NT2/D1 (cell line): ENCODE data around the gene CROCC.
"Not testable (repeated sequence)": the region's sequence is repeated elsewhere in the genome, so short reads cannot be mapped to it uniquely, and the experiment has no call there.

Experiments
- DNase-seq: peaks from one replicate; pipeline ENCODE4 v3.0.0-alpha.2; 2011; ENCODE audit warnings: low read depth, low spot score
- H3K27me3 ChIP-seq: 2 replicates; pipeline ENCODE4 v1.6.0; 2011; ENCODE audit warnings: mild to moderate bottlenecking; ENCODE audit not compliant: insufficient read length, insufficient read depth
- H3K36me3 ChIP-seq: 2 replicates; pipeline ENCODE4 v1.6.1; 2011; ENCODE audit warnings: mild to moderate bottlenecking, low read length, mixed read lengths; ENCODE audit not compliant: insufficient read depth, insufficient read length
- H3K4me1 ChIP-seq: 2 replicates; pipeline ENCODE4 v1.5.1; 2011; ENCODE audit not compliant: insufficient read depth, insufficient read length
- H3K4me3 ChIP-seq: 2 replicates; pipeline ENCODE4 v1.5.1; 2011; ENCODE audit warnings: low read depth; ENCODE audit not compliant: insufficient read length
- H3K9ac ChIP-seq: 2 replicates; pipeline ENCODE4 v1.6.0; 2011; ENCODE audit warnings: low read depth; ENCODE audit not compliant: insufficient read length
- H3K9me3 ChIP-seq: 2 replicates; pipeline ENCODE4 v1.5.1; 2011; ENCODE audit warnings: mild to moderate bottlenecking, low read length; ENCODE audit not compliant: insufficient read depth
- SUZ12 ChIP-seq: IDR thresholded peaks from 2 replicates; pipeline ENCODE4 v1.6.1; 2011; ENCODE audit not compliant: insufficient read length, insufficient read depth; ENCODE audit errors: extremely low read depth
- YY1 ChIP-seq: IDR thresholded peaks from 2 replicates; pipeline ENCODE4 v1.6.1; 2011; ENCODE audit not compliant: insufficient read length, insufficient read depth
- ZNF274 ChIP-seq: IDR thresholded peaks from 2 replicates; pipeline ENCODE4 v1.6.1; 2011; ENCODE audit warnings: mild to moderate bottlenecking, low read depth, low read length

The CROCC gene

DNA sequence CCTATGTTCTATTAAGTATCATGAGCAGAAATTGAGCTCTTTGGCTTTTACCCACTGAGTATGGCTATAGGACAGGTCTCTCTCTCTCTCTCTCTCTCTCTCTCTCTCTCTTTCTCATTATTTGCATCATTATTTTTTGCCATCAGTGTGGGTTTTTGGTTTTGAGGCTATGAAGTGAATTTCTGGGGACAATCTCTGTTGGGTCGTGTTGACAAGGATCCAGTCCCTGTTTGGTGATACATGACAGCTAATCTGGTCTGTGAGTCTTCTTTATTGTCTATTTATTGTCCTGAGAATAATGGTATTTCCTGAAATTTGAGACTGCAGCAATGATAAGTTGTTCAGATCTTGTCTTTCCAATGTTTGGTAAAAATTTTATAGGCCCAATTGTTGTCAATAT, 24.1 kb upstream of the CROCC start:
- not testable (repeated sequence) for H3K4me3 ChIP-seq, DNase-seq, H3K4me1 ChIP-seq, H3K9ac ChIP-seq, H3K27me3 ChIP-seq, H3K9me3 ChIP-seq, H3K36me3 ChIP-seq

GRCh38 chr1:16898298-16898697, 23.4 kb upstream of the CROCC start:
- not testable (repeated sequence) for DNase-seq, H3K4me1 ChIP-seq

GRCh38 chr1:16899020-16899419, 22.7 kb upstream of the CROCC start:
- not testable (repeated sequence) for H3K4me3 ChIP-seq, H3K9ac ChIP-seq, H3K4me1 ChIP-seq, H3K36me3 ChIP-seq, DNase-seq, H3K9me3 ChIP-seq, H3K27me3 ChIP-seq

More at GRCh38 chr1:16898298-16898697, 23.4 kb upstream of the CROCC start:
- H3K4me3 ChIP-seq, H3K9ac ChIP-seq, H3K9me3 ChIP-seq, H3K36me3 ChIP-seq, H3K27me3 ChIP-seq: not testable (repeated sequence)

- DNase-seq, result no peak
- Histone ChIP-seq H3K36me3 (no peaks in the 10 kb centered on the region), H3K4me3 (no peak overlapping the region), H3K9ac (no peak overlapping the region), H3K4me1 (no peaks in the 10 kb centered on the region), H3K27me3 (no peaks in the 10 kb centered on the region), H3K9me3 (no peaks in the 10 kb centered on the region)
- TF ChIP-seq ZNF274, result no peak
- no peak for TF ChIP-seq YY1
- TF ChIP-seq SUZ12, result no peak
Measured at GRCh38 chr1:16900751-16901150, 21.0 kb upstream of the CROCC start.

DNA sequence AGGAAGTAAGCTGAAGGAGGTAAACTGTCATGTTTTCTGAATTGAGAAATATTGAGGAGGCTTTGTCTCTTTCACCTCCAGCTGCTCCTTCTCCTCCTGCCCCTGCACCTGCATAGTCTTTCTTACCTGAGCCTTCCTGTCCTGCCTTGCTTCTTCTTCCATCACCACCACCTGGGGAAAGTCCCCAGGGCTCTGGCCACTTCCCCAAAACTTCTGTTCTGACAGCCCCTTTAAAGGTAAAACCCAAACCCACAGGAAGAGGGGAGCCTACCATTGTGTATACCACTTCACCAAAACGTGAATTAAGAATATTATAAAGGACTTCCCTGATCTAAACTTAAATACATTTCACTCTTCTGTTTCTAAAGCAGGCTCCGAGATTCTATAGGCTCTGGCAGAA, 20.4 kb upstream of the CROCC start:
- H3K4me3 ChIP-seq, H3K27me3 ChIP-seq, H3K9me3 ChIP-seq, H3K36me3 ChIP-seq, H3K4me1 ChIP-seq, H3K9ac ChIP-seq, DNase-seq: not testable (repeated sequence)

GRCh38 chr1:16903054-16903453, 18.7 kb upstream of the CROCC start:
- Histone ChIP-seq H3K4me1 (no peaks in the 10 kb centered on the region), H3K36me3 (no peaks in the 10 kb centered on the region), H3K27me3 (no peaks in the 10 kb centered on the region), H3K9me3 (peaks cover 5% of the 10 kb centered on the region; the same call in 1 of the 2 replicates), H3K4me3 (no peak overlapping the region), H3K9ac (no peak overlapping the region)
- DNase-seq, result no peak
- no peak for TF ChIP-seq SUZ12
- no peak for TF ChIP-seq YY1
- no peak for TF ChIP-seq ZNF274

GRCh38 chr1:16903458-16903796, 18.3 kb upstream of the CROCC start:
- Histone ChIP-seq H3K4me1 (no peaks in the 10 kb centered on the region), H3K36me3 (no peaks in the 10 kb centered on the region), H3K9me3 (peaks cover 5% of the 10 kb centered on the region; the same call in 1 of the 2 replicates), H3K9ac (peak overlapping the region; percentile 38), H3K27me3 (no peaks in the 10 kb centered on the region), H3K4me3 (no peak overlapping the region)
- TF ChIP-seq SUZ12, result no peak
- TF ChIP-seq YY1, result no peak
- no peak for TF ChIP-seq ZNF274
- no peak for DNase-seq

DNA sequence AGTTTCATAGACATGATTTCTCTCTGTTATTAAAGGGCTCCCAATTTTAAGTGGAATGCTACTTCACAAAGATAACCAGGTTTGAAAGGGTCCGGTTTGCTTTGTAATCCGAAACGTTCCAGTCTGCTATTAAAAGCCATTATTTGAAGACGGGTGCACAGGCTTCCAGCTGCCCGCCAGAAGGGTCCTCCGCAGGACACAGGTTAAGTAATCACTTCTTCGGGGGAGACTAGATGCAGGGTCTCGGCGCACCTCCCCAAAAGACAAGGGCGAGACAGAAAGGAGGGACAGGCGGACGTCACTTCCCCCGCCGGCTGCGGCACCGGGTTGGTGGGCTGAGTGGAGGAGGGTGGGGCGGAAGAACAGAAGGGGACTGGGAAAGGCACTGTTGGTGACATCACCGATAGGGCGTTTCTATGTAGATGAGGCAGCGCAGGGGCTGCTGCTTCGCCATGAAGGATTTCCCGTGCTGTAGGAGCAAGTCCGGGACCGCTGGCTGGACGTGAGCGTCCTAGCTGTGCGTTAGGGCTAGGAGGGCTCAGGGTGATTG, 17.1 kb upstream of the CROCC start:
- Histone ChIP-seq H3K9ac (peak overlapping the region; percentile 94), H3K27me3 (no peaks in the 10 kb centered on the region), H3K4me1 (no peaks in the 10 kb centered on the region), H3K9me3 (peaks cover 5% of the 10 kb centered on the region; the same call in 1 of the 2 replicates), H3K4me3 (peak overlapping the region; percentile 29), H3K36me3 (no peaks in the 10 kb centered on the region)
- DNase-seq, result peak; percentile 98
- no peak for TF ChIP-seq SUZ12
- no peak for TF ChIP-seq YY1
- TF ChIP-seq ZNF274, result no peak
